GM19025 (cell line): ENCODE data around the gene TNFRSF8.

Experiments
- ATAC-seq: cut with Tn5 transposase; IDR thresholded peaks from one replicate; pipeline ENCODE4 v1.9.1; 2021; ENCODE audit warnings: mild to moderate bottlenecking, low read depth, moderate library complexity; ENCODE audit not compliant: unreplicated experiment

The TNFRSF8 gene

DNA sequence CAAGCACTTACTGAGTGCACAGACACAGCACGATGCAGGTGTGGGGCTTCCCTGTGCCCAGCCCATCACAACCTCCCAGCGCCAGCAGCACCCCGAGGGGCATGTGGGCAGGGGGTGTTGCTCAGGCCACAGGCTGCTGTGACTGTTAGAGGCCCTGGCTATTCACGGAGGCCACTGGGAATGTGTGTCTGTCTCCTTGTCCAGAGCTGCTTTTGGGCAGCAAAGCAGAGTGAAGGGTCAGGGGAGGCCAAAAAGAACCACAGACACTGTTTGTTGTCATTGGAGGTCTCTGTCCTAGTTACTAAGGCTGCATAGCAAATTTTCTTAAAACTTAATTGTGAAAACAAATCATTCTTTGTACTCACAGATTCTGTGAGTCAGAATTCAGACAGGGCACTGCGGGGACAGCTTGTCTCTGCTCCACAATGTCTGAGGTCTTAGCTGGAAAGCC is 49.6 kb downstream of the TNFRSF8 start:
- no peak for ATAC-seq

DNA sequence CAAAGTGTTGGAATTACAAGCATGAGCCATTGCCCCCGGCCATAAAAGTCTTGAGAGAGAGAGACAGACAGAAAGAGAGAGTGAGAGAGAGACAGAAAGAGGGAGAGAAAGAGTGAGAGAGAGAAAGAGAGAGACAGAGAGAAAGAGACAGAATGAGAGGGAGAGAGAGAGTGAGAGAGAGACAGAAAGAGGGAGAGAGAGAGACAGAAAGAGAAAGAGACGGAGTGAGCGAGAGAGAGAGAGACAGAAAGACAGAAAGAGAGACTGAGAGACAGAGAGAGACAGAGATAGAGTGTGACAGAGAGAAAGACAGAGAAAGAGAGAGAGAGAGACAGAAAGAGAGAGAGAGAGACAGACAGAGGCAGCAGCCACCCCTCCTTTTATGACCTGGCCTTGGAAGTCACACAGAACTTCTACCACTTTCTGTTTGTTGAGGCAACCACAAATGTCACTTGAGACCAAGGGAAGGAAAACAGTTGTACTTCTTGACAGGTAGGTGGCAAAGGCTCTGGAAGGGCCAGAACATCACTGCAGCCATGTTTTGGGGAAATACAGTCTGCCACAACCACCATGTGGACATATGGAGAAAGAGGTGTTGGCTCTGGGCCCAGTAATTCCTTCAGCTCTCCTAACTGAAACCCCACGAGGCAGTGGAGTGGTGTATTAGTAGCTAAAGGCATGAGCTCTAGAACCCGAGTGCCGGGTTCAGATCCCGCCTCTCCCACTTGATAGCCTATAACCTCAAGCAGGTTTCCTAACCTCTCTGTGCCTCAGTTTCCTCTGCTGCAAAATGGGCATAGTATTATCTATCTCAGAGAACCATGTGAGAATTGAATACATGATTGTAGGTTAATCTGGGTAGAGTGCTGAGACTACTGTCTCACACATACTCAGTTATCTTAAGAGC is 50.6 kb downstream of the TNFRSF8 start:
- no peak for ATAC-seq

DNA sequence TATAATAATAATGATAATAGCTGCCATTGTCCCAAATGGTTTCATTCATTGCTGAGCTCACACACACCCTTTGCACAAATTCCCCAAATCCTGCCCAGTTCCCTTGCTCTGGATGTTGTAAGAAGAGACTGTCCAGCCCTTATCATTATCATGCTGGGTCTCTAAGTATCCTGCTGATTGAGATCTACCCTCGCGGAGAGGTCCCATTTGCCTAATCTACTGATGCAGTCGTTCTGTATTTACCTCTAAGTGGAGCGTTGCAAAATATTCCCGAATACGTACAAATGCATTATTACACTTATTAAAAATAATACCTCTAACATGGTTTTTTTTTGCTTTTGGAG is 51.2 kb downstream of the TNFRSF8 start:
- ATAC-seq: no peak

DNA sequence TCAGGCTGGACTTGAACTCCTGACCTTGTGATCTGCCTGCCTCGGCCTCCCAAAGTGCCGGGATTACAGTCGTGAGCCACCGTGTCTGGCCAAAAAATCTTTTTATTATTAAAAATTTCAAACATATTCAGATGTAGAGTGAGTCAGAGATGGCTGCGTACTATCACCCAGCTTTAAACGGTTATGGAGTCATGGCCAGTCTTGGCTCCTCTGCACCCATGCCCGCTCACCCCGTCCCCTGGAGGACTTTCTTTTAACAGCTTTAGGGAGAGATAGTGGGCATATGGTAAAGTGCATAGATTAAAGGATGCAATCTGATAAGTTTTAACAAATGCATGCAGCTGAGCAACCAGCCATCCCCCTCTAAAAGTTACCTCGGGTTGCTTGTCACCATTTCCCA is 51.8 kb downstream of the TNFRSF8 start:
- no peak for ATAC-seq

DNA sequence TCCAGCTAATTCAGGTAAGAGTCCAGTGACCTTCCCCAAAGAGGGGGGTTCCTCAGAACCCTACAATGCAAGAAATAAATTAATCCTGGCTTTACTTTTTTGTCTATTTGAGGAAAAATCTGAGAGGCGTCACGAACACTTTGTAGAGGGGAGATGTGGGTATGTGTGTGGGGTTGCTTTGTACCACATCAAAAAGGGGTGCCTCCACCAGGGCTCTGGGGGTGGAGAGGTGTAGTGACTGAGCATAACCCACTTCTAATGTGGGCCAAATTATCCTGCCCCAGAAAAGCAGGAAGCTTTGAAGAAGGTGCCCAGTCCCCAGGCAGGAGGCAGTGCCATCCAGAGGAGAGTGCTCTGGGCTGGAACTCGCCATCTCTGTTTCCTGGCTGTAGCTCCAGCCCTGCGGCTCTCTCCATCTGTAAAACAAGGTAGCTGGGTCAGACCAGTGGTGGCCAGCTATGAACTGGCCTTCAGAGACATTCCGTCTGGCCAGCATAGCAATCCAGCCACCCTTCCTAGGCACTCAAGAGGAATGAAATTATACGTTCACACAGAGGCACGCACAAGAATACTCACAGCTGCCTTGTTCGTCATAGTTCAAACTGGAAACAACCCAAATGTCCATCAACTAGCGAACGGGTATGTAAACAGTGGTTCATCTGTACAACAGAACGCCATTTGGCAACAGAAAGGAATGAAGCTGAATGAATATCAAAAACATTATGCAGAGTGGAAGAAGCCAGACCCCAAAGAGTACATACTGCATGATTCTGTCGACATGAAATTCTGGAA is 58.3 kb downstream of the TNFRSF8 start:
- ATAC-seq: no peak

DNA sequence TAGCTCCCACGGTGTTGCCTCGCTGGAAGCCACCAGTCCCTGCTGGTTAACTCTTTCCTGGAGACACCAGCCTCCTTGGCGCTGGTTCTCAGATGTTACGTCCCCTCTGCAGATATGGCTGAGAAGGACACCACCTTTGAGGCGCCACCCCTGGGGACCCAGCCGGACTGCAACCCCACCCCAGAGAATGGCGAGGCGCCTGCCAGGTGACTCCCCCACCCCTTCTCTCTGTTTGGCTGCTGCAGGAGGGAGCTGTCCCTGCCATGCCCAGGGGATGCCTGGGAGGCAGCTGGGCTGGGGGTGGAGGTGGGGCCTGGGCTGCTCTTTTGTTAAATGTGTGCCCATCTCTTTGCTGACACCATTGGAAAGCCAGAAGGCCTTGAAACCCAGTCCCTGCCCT is 60.1 kb downstream of the TNFRSF8 start:
- no peak for ATAC-seq

DNA sequence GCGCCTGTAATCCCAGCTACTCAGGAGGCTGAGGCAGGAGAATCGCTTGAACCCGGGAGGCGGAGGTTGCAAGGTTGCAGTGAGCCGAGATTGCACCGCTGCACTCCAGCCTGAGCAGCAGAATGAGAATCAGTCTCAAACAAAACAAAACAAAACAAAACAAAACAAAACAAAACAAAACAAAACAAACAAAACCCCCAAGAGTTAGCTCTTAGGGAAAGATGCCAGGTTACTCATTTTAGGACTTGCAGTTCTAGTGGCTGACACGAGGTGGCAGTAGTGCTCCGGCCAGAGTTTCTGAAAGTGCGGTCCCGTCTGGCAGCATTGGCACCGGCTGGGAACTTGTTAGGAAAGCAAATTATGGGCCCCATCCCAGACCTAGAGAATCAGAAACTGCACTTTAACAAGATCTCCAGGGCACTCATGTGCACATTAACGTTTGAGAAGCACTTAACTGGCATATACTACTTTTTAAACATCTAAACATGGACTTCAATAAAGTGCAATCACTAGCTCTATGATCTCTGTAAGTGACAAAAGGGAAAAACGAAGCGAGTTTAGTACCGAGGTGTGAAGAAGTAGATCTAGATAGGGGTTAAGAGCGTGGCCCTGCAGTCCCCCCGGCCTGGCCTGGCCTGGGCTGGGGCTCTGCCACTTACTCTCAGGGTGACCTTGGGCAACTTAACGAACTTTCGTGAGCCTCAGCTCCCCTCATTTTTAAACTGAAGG is 61.8 kb downstream of the TNFRSF8 start:
- no peak for ATAC-seq

DNA sequence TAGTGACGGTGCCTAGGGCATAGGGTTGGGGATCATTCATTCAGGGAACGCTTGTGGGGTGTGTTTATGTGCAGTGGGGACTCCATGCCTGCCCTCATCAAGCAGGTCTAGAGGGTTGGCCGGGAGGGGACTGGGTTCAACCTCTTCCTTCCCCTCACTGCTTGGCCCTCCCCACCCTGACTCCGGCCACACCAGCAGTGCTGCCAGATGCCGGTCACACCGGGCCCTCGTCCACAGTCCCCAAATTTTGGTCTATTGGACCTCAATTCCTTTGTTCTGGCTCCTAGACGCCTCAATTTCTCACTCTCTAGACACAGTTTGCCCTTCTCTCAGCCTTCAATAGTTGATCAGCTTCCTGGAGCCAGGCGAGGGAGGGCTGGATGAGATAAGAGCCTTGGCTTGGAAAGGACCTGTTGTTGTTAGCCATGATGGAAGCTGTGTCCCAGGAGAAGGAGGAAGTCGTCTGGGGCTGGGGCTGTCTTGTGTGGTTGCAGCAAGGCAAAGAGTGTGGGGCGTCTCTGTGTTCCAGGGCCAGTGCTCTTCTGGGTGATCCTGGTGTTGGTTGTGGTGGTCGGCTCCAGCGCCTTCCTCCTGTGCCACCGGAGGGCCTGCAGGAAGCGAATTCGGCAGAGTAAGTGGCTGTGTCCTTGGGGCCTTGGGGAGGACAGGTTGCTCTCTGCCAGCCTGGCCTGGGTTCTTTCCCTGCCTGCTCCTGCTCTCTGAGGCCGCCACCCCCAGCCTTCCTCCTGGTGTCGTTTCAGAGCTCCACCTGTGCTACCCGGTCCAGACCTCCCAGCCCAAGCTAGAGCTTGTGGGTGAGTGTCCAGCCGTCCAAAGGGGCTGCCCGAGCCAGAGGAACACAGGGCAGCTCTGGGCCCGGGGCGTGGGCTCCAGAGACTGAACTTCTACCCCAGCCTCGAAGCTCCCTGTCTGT is 62.6 kb downstream of the TNFRSF8 start:
- ATAC-seq: no peak

DNA sequence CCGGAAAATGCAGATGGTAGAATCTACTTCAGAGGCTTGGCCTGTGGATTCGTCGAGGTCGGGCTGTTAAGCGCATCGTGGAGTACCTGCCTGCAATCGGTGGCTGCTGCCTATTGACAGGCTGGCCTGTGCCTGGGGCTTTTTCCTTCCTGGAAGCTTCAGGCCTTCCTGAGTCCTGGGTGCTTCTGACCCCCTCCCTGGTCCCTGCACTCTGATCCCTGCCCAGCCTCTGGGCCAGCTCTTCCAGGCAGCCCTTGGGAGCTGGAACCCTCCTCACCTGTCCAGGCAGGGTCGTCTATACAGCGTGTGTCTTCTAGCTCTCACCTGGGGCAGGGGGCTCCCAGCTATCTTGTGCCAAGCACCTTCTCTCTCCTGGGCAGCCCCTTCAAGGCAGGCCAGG is 63.7 kb downstream of the TNFRSF8 start:
- no peak for ATAC-seq

DNA sequence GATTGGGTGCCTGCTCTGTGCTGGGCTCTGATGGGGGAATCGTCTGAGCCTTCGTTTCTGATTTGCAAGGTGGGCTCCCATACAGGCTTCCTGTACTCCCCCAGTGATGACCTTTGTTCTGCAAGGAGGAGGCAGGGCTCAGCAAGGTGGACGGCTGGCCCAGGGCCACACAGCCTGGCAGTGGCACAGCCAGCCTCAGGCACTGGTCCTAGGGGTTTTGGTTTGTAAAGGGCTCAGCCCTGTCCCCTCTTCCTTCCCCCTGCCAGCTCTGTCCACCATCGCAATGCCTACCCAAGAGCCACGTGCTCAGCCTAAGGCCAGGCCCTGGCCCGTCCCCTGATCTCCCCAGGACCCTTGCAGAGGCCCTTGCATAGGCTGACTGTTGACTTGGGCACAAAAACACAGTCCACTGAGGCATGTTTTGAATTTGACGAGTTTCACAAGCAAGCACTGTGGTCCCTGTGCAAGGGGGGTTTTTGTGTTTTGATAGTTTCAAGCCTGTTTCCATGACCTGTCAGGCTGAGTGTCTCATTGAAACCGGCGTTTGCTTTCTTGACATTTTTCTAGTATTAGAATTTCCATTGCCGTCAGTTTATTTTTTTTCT is 64.2 kb downstream of the TNFRSF8 start:
- no peak for ATAC-seq

DNA sequence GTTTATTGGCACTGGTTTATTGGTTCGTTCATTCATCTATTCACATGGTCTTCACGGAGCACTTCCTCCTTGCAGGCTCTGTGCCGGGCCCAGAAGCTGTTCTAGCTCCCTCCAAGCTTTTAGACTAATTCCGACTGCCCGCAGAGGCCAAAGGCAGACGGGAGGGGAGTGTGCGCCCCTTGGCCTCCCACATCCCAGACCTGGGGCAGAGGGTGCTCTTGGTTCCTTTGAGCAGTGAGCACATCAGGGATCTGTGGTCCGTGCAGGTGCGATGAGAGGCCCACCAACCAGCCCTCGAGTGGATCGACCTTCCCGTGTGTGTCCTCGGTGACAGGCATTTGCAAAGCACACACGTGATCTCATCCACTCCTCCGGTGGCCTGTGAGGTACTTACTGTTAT is 65.0 kb downstream of the TNFRSF8 start:
- ATAC-seq: no peak

DNA sequence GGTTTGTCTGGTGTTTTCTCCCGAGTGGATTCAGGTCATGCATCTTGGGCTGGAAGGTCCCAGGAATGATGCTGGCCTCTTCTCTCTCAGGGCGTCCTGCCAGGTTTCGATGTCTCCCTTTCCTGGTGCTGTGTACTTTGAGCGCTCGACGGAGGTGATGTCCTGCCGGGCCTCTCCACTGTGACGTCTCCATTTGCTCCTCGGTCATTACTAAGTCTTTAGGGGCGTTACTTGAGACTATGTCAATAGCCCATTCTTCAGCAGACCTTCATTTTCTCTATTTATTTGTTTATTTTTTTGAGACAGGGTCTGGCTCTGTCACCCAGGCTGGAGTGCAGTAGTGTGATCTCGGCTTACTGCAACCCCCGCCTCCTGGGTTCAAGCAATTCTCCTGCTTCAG is 66.5 kb downstream of the TNFRSF8 start:
- ATAC-seq: no peak

DNA sequence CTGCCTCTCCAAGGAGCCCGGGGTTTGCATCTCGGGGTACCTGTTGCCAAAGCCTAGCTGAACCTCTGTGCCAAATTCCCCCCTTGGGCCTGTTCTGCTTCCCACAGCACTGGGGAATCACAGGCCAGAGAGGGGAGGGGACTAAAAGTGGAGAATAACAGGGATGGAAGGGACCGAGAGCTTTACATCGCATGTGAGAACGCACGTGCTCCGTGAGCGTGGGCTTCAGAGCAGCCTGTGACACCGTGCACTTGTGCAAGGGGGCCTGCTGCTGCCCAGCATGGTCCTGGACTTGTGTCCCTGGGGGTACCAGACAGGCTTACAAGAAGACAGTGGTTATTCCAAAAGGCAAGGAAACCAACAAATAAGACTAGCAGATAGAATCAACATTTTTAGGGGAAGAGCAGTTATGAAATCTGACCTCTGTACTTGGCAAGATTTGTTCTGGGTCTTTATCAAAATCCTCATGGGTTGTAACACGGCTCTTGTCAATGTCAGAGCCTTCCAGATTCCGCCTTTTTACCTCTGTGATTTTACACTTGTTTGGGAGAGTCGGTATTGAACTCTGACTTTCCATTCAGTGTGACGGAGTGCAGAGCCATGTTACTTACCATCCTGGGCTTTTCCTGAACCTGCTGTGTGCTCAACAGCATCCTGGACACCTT is 67.5 kb downstream of the TNFRSF8 start:
- ATAC-seq: no peak

DNA sequence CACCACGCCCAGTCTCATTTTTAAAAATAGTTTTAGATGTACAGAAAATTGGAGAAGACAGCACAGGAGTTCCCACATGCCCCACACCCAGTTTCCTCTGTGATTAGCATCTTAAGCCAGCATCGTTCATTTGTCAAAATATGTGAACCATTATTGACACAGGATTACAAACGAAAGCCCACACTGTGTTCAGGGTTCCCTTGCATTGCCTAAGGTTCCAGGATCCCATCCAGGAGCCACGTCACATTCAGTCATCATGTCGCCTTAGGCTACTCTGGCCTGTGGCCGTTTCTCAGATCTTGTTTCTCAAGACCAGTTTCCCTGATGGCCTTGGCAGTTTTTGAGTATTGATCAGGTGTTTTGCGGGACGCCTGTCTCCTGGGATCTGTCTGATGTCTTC is 69.0 kb downstream of the TNFRSF8 start:
- ATAC-seq: no peak

DNA sequence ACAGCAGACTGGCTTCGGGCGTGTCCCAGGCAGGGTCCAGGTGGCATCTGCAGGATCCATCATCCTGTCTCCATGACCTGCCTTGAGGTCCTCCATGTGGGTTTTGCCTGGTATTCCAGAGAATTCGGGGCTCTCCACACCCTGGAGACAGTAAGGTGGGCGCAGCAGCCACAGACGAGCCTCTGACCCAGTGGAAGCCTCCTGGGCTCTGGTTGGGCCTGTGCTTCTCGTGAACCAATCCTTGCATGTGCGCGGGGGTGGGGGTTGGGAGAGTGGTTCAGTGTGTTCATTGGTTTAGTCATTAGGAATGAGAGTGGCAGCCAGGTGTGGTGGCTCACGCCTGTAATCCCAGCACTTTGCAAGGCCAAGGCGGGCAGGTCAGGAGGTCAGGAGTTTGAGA is 71.6 kb downstream of the TNFRSF8 start:
- no peak for ATAC-seq

DNA sequence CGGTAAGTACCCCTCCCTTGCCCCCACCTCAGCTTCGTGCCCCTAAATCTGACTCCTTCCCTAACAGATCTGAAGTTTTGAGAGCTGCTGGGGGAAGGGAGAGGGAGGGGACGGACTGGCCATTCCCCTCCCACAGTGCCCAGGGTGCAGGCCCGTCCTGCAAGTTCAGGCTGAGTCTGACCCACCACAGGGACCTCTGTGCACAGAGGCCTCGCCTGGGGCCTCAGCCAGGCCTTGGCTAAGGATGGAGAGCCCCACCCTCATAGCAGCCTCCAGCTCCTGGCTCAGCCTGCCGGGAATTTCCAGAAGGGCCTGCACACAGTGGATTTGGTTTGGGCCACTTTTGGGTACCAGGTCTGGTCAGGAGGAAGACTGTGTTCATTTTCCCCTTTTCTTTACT is 72.5 kb downstream of the TNFRSF8 start:
- no peak for ATAC-seq

DNA sequence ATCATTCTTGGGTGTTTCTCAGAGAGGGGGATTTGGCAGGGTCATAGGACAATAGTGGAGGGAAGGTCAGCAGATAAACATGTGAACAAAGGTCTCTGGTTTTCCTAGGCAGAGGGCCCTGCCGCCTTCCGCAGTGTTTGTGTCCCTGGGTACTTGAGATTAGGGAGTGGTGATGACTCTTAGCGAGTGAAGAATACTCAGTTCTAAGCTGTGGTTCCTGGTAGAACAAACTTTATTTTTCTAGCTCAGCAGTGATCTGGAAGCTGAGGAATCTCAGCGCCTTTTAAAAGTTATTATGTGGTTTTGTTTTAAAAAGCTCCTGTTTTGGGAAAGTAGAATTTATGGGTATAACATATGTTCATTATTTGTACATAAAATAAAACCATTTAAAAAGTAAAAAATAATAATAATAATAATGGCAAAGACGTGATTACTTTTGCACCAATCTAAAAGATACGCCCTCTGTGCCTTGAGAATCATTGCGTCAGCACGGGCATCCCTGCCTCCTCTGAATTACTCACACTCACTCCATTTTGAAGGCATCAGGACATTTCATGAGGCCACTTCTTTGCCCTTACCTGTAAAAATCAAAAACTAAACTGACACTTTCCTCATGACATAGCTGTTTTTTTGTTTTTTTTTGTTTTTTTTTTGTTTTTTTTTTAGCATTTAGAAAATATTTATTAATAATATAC is 74.0 kb downstream of the TNFRSF8 start:
- ATAC-seq: no peak
